ENCODE measurements around the gene RAB19. TPM values are rescaled to one million over a fixed set of nuclear protein-coding genes. Genes with fewer than 3 reads are reported as not detected.

The RAB19 gene
- total RNA-seq, 1 experiment from 2014 or later = not detected

GRCh38 chr7:140454657-140455015 lies 50.8 kb downstream of the RAB19 start:
- intact Hi-C loops (cut with micrococcal nuclease; ENCODE audit: unreplicated experiment) = no loop called here
- Histone ChIP-seq H3K27ac (ENCODE audit: low read depth, low read length, poor library complexity, severe bottlenecking) (no peak overlapping the region), H3K4me1 (ENCODE audit: insufficient read depth, low read length, poor library complexity, severe bottlenecking) (no peaks in the 10 kb centered on the region), H3K9me3 (ENCODE audit: low read depth, low read length, poor library complexity, severe bottlenecking) (no peaks in the 10 kb centered on the region), H3K27me3 (replicated peaks; ENCODE audit: insufficient read depth, low read depth, low read length, poor library complexity) (no peaks in the 10 kb centered on the region), H3K36me3 (ENCODE audit: insufficient read depth, low read length, poor library complexity, severe bottlenecking) (peaks cover 17% of the 10 kb centered on the region), H3K4me3 (ENCODE audit: low read depth, low read length, poor library complexity, severe bottlenecking) (no peak overlapping the region)
- POLR2A ChIA-PET (ENCODE audit: low non-redundant PET) = no interaction called here
- CTCF ChIA-PET = no interaction called here
- no peak for TF ChIP-seq CTCF (conservative IDR thresholded peaks at IDR 0.05; ENCODE audit: low read depth, low read length)
- no peak for DNase-seq (ENCODE audit: low spot score)
- BruUV-seq (replicated peaks) = no TSS peak

- no TSS peak for BruUV-seq (replicated peaks)
- Histone ChIP-seq H3K4me3 (ENCODE audit: low read depth, low read length, poor library complexity, severe bottlenecking) (no peak overlapping the region), H3K27ac (ENCODE audit: low read depth, low read length, poor library complexity, severe bottlenecking) (no peak overlapping the region), H3K9me3 (ENCODE audit: low read depth, low read length, poor library complexity, severe bottlenecking) (no peaks in the 10 kb centered on the region), H3K4me1 (ENCODE audit: insufficient read depth, low read length, poor library complexity, severe bottlenecking) (no peaks in the 10 kb centered on the region), H3K36me3 (ENCODE audit: insufficient read depth, low read length, poor library complexity, severe bottlenecking) (peaks cover 17% of the 10 kb centered on the region), H3K27me3 (replicated peaks; ENCODE audit: insufficient read depth, low read depth, low read length, poor library complexity) (no peaks in the 10 kb centered on the region)
- ChIA-PET POLR2A (ENCODE audit: low non-redundant PET) (no interaction called here), CTCF (no interaction called here)
- DNase-seq (ENCODE audit: low spot score) = no peak
- intact Hi-C loops (cut with micrococcal nuclease; ENCODE audit: unreplicated experiment) = no loop called here
- no peak for TF ChIP-seq CTCF (conservative IDR thresholded peaks at IDR 0.05; ENCODE audit: low read depth, low read length)
- TF ChIP-seq EZH2 (IDR thresholded peaks at IDR 0.05; ENCODE audit: borderline replicate concordance, low read depth, low read length, poor library complexity, severe bottlenecking) = no peak
Observed at GRCh38 chr7:140455743-140456142, 51.9 kb downstream of the RAB19 start.

- no peak overlapping the region for H3K27ac ChIP-seq (ENCODE audit: low read depth, low read length, poor library complexity, severe bottlenecking)
- peaks cover 21% of the 10 kb centered on the region for H3K36me3 ChIP-seq (ENCODE audit: insufficient read depth, low read length, poor library complexity, severe bottlenecking)
- ChIA-PET CTCF (no interaction called here), POLR2A (ENCODE audit: low non-redundant PET) (no interaction called here)
- intact Hi-C loops (cut with micrococcal nuclease; ENCODE audit: unreplicated experiment) = no loop called here
- H3K9me3 ChIP-seq (ENCODE audit: low read depth, low read length, poor library complexity, severe bottlenecking) = no peaks in the 10 kb centered on the region
- no TSS peak for BruUV-seq (replicated peaks)
- TF ChIP-seq CTCF (conservative IDR thresholded peaks at IDR 0.05; ENCODE audit: low read depth, low read length) = no peak
- TF ChIP-seq EZH2 (IDR thresholded peaks at IDR 0.05; ENCODE audit: borderline replicate concordance, low read depth, low read length, poor library complexity, severe bottlenecking) = no peak
- DNase-seq (ENCODE audit: low spot score) = no peak
- no peaks in the 10 kb centered on the region for H3K27me3 ChIP-seq (replicated peaks; ENCODE audit: insufficient read depth, low read depth, low read length, poor library complexity)
- no peak overlapping the region for H3K4me3 ChIP-seq (ENCODE audit: low read depth, low read length, poor library complexity, severe bottlenecking)
- no peaks in the 10 kb centered on the region for H3K4me1 ChIP-seq (ENCODE audit: insufficient read depth, low read length, poor library complexity, severe bottlenecking)
Observed at GRCh38 chr7:140456551-140457051, 52.7 kb downstream of the RAB19 start.
